ENCODE measurements around the gene ASPM. TPM values are rescaled to one million over a fixed set of nuclear protein-coding genes. Genes with fewer than 3 reads are reported as not detected.

Gene ASPM, protein sequence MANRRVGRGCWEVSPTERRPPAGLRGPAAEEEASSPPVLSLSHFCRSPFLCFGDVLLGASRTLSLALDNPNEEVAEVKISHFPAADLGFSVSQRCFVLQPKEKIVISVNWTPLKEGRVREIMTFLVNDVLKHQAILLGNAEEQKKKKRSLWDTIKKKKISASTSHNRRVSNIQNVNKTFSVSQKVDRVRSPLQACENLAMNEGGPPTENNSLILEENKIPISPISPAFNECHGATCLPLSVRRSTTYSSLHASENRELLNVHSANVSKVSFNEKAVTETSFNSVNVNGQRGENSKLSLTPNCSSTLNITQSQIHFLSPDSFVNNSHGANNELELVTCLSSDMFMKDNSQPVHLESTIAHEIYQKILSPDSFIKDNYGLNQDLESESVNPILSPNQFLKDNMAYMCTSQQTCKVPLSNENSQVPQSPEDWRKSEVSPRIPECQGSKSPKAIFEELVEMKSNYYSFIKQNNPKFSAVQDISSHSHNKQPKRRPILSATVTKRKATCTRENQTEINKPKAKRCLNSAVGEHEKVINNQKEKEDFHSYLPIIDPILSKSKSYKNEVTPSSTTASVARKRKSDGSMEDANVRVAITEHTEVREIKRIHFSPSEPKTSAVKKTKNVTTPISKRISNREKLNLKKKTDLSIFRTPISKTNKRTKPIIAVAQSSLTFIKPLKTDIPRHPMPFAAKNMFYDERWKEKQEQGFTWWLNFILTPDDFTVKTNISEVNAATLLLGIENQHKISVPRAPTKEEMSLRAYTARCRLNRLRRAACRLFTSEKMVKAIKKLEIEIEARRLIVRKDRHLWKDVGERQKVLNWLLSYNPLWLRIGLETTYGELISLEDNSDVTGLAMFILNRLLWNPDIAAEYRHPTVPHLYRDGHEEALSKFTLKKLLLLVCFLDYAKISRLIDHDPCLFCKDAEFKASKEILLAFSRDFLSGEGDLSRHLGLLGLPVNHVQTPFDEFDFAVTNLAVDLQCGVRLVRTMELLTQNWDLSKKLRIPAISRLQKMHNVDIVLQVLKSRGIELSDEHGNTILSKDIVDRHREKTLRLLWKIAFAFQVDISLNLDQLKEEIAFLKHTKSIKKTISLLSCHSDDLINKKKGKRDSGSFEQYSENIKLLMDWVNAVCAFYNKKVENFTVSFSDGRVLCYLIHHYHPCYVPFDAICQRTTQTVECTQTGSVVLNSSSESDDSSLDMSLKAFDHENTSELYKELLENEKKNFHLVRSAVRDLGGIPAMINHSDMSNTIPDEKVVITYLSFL (N-terminal part only)
- 10 to 100 TPM in 1 of 5 experiments, under 1 TPM in 4; 0.08 to 48.8 (median 0.24) TPM for total RNA-seq
- polyA plus RNA-seq, result under 1 TPM in 1 of 2 donors, not detected in 1; 0.03 TPM
- 0.81 reads per million for total RNA-seq

DNA sequence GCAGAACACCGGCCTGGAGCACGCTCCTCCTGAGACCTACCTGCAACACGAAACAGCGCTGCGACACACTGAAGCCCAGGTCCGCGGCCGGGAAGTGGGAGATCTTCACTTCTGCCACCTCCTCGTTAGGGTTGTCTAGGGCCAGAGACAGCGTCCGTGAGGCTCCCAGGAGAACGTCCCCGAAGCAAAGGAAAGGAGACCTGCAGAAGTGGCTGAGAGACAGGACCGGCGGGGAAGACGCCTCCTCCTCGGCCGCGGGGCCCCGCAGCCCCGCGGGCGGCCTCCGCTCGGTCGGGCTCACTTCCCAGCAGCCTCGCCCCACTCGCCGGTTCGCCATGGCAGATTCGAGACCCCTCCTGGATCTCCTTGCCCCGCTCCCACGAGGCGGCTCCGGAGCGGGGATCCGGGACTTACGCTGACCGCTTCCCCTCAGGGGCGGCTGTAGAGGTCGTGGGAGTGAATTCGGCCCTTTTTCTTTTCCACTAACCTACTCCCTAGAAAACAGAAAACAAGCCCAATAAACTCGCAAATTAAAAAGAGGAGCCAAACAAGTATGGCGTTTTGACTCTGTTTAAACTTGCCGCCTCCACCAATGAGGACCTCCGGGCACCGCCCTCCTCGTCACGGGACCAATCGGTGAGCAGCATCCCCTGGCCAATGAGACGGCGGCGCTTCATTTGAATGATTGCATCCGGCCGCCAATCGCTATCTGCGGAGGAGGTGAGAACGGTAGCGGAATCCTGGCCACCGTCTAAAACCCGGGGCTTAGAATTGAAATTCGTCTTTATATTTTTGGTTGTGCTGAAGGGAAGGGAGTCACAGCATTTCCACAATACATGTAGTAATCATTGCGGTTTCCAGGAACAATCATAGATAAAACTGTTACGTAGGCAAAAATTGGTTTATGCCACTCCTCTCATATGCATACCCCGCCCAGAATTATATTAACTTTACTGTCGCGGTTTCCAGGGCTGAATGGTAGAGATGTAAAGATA lies at the start of gene ASPM:
Gene ASPM, minus strand, starts transcription at position 569 of the 995 bp plus-strand sequence. Its CDS starts 232 bp downstream, at position 337.
- no peaks in the 10 kb centered on the region for H3K9me3 Mint-ChIP-seq
- H3K4me3 Mint-ChIP-seq, result peak within 1 kb of the TSS; percentile 89 to 98 (median 92)
- Histone ChIP-seq H3K4me3 (ENCODE audit: low read length) (peak within 1 kb of the TSS; percentile 71), H3K9me3 (ENCODE audit: control insufficient read depth in 2 of 3, low read length in 3 of 3) (no peaks in the 10 kb centered on the region), H3K36me3 (ENCODE audit: control insufficient read depth in 2 of 3, insufficient read depth in 3 of 3, low read length in 3 of 3) (no peaks in the 10 kb centered on the region), H3K4me1 (ENCODE audit: control insufficient read depth in 2 of 2, insufficient read depth in 2 of 2, low read length in 2 of 2) (peaks cover 0 to 6% of the 10 kb centered on the region in 2 donors), H3K27ac (ENCODE audit: low read depth, low read length) (peak within 1 kb of the TSS; percentile 74), H3K27me3 (ENCODE audit: control insufficient read depth in 2 of 2, insufficient read depth in 2 of 2, low read length in 2 of 2) (no peaks in the 10 kb centered on the region)
- H3K36me3 Mint-ChIP-seq, result peaks cover 0 to 14% (median 0%) of the 10 kb centered on the region in 5 donors
- ChIA-PET POLR2A (no interaction called here), CTCF (no interaction called here)
- ATAC-seq (peak; percentile 99), DNase-seq (peak; percentile 87 to 95 (median 93))
- intact Hi-C loops (cut with micrococcal nuclease), result loop anchor here (1.0 to 10.0 kb wide), 5 partner anchors 628 to 1012 kb away; partner anchors contain the start of genes DENND1B (in 2 of the 2), C1orf53 (in 1 of the 2) and NEK7 (in 1 of the 2)
- peaks cover 0 to 11% (median 4%) of the 10 kb centered on the region in 5 donors for H3K27me3 Mint-ChIP-seq
- peak within 1 kb of the TSS; percentile 76 to 96 (median 94) for H3K27ac Mint-ChIP-seq
- H3K4me1 Mint-ChIP-seq, result peaks cover 7 to 23% (median 11%) of the 10 kb centered on the region in 7 donors

DNA sequence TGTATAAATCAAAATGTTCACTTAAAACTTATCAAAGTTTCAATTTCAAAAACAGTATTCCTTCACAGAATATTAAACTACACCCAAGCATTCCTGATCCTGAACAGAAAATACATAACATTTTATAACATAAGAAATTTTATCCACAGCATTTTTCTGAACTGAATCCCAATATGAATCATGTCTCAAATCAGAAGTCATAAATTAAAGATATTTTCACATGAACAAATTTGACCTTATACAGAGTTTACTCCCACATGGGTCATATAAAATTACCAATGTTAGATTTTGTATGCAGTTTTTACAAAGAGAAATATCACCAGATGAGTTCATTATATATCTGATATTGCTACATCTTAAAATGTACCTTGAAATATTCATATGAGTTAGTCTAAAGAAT lies 48.6 kb upstream of the ASPM start:
- Mint-ChIP-seq H3K4me3 (peak overlapping the region in 2 of 10 donors; percentile 25 to 52), H3K9me3 (no peaks in the 10 kb centered on the region), H3K27ac (peak overlapping the region in 1 of 9 donors; percentile 33)

DNA sequence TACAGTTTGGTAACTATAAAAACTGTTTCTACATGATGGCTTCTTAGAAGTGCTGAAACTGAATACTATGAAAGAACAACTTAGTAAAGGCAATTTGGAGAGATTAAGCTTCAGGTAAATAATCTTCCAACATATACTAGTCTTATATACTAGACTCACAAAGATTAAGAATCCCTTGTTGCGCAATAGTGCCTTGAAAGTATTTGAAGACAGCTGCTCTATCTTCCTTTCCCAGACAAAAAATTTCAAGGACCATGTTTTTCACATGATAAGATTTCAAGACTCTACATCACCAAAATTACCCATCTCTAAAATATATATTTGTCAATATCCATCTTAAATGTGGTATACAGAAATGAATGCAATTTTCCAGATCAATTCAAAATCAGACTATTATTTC lies 37.7 kb upstream of the ASPM start:
- DNase-seq (no peak), ATAC-seq (no peak)
- no peak overlapping the region for H3K4me3 ChIP-seq (ENCODE audit: low read length)
- H3K36me3 ChIP-seq (ENCODE audit: control insufficient read depth in 2 of 3, insufficient read depth in 3 of 3, low read length in 3 of 3), result peaks cover 0 to 66% (median 22%) of the 10 kb centered on the region in 3 experiments
- H3K27ac ChIP-seq (ENCODE audit: low read depth, low read length), result no peak overlapping the region
- H3K9me3 ChIP-seq (ENCODE audit: control insufficient read depth in 2 of 3, low read length in 3 of 3), result no peaks in the 10 kb centered on the region
- no peaks in the 10 kb centered on the region for H3K4me1 ChIP-seq (ENCODE audit: control insufficient read depth in 2 of 2, insufficient read depth in 2 of 2, low read length in 2 of 2)
- no peaks in the 10 kb centered on the region for H3K27me3 Mint-ChIP-seq
- H3K27me3 ChIP-seq (ENCODE audit: control insufficient read depth in 2 of 2, insufficient read depth in 2 of 2, low read length in 2 of 2), result no peaks in the 10 kb centered on the region
- peaks cover 0 to 22% (median 13%) of the 10 kb centered on the region in 7 donors for H3K4me1 Mint-ChIP-seq
- H3K9me3 Mint-ChIP-seq, result no peaks in the 10 kb centered on the region
- H3K36me3 Mint-ChIP-seq, result peaks cover 22 to 50% (median 28%) of the 10 kb centered on the region in 5 donors
- intact Hi-C loops (cut with micrococcal nuclease), result loop anchor here (5.0 to 10.0 kb wide), 5 partner anchors 83 to 459 kb away; partner anchors contain the start of gene CRB1 (in 1 of the 2)
- ChIA-PET CTCF (no interaction called here), POLR2A (no interaction called here)
- no peak overlapping the region for H3K4me3 Mint-ChIP-seq
- H3K27ac Mint-ChIP-seq, result peak overlapping the region in 1 of 9 donors; percentile 46

More for the DNA sequence above, 48.6 kb upstream of the ASPM start:
- ChIA-PET CTCF (no interaction called here), POLR2A (interaction anchor here (0.6 kb wide), 1 partner anchor 43 kb away, joined by 3 read pairs; no protein-coding TSS in a partner anchor)
- peaks cover 0 to 18% (median 12%) of the 10 kb centered on the region in 5 donors for H3K36me3 Mint-ChIP-seq
- Histone ChIP-seq H3K27ac (ENCODE audit: low read depth, low read length) (no peak overlapping the region), H3K27me3 (ENCODE audit: control insufficient read depth in 2 of 2, insufficient read depth in 2 of 2, low read length in 2 of 2) (no peaks in the 10 kb centered on the region), H3K36me3 (ENCODE audit: control insufficient read depth in 2 of 3, insufficient read depth in 3 of 3, low read length in 3 of 3) (peaks cover 0 to 3% (median 0%) of the 10 kb centered on the region in 3 experiments), H3K4me1 (ENCODE audit: control insufficient read depth in 2 of 2, insufficient read depth in 2 of 2, low read length in 2 of 2) (peaks cover 19 to 28% of the 10 kb centered on the region in 2 donors), H3K4me3 (ENCODE audit: low read length) (no peak overlapping the region), H3K9me3 (ENCODE audit: control insufficient read depth in 2 of 3, low read length in 3 of 3) (no peaks in the 10 kb centered on the region)
- DNase-seq (no peak), ATAC-seq (no peak)
- peaks cover 38 to 72% (median 63%) of the 10 kb centered on the region in 7 donors for H3K4me1 Mint-ChIP-seq
- intact Hi-C loops (cut with micrococcal nuclease), result no loop called here
- H3K27me3 Mint-ChIP-seq, result no peaks in the 10 kb centered on the region

DNA sequence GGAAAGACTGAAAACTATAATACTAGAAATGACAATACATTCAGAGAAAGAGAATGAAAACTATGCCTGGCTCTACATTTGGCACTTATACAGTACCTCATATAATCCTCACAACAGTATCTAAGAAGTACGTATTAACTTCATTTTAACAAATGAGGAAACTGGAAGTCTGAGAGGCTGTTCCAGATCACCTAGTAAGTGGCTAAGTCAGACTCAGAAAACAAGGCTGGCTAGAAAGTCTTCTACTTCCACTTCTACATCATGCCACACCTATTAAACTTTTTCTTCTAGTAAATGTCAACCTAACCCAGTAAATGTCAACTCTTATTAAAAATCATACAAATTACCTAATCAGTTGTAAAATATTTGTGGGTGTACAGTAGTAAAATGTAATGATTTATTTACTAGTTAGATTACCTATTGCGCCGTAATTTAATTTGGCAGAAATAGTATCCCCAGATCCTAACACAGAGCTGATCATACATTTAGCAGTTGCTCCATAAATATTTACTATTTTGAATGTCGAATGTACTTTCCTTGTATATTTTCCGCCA lies 36.8 kb upstream of the ASPM start:
- Histone ChIP-seq H3K4me1 (ENCODE audit: control insufficient read depth in 2 of 2, insufficient read depth in 2 of 2, low read length in 2 of 2) (no peaks in the 10 kb centered on the region), H3K27me3 (ENCODE audit: control insufficient read depth in 2 of 2, insufficient read depth in 2 of 2, low read length in 2 of 2) (no peaks in the 10 kb centered on the region), H3K4me3 (ENCODE audit: low read length) (no peak overlapping the region), H3K36me3 (ENCODE audit: control insufficient read depth in 2 of 3, insufficient read depth in 3 of 3, low read length in 3 of 3) (peaks cover 6 to 66% (median 22%) of the 10 kb centered on the region in 3 experiments), H3K9me3 (ENCODE audit: control insufficient read depth in 2 of 3, low read length in 3 of 3) (no peaks in the 10 kb centered on the region), H3K27ac (ENCODE audit: low read depth, low read length) (no peak overlapping the region)
- Mint-ChIP-seq H3K9me3 (no peaks in the 10 kb centered on the region), H3K36me3 (peaks cover 19 to 53% (median 28%) of the 10 kb centered on the region in 5 donors), H3K4me1 (peaks cover 3 to 22% (median 13%) of the 10 kb centered on the region in 7 donors), H3K27me3 (no peaks in the 10 kb centered on the region), H3K27ac (peak overlapping the region in 2 of 9 donors; percentile 46), H3K4me3 (no peak overlapping the region)
- intact Hi-C loops (cut with micrococcal nuclease), result loop anchor here (5.0 to 10.0 kb wide), 5 partner anchors 84 to 458 kb away; partner anchors contain the start of gene CRB1 (in 1 of the 2)
- DNase-seq, result no peak
- POLR2A ChIA-PET, result no interaction called here
- CTCF ChIA-PET, result no interaction called here
- no peak for ATAC-seq

DNA sequence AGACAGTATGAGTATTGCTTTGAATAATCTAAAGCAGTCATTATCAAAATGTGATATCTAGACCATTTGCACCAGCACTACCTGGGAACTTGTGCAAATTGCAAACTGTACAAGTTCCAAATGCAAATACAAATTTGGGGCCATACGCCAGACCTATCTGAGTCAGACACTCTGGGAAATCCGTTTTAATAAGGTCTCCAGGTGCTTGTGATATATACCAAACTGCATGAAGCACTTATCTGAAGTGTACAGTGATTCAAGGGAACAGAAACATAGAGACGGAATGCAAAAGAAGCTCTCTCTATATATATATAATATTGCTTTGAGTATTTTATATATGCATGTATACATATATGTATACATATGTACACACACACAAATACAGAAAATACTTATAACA lies 36.2 kb upstream of the ASPM start:
- Histone ChIP-seq H3K27me3 (ENCODE audit: control insufficient read depth in 2 of 2, insufficient read depth in 2 of 2, low read length in 2 of 2) (no peaks in the 10 kb centered on the region), H3K27ac (ENCODE audit: low read depth, low read length) (no peak overlapping the region), H3K36me3 (ENCODE audit: control insufficient read depth in 2 of 3, insufficient read depth in 3 of 3, low read length in 3 of 3) (peaks cover 6 to 61% (median 20%) of the 10 kb centered on the region in 3 experiments), H3K4me1 (ENCODE audit: control insufficient read depth in 2 of 2, insufficient read depth in 2 of 2, low read length in 2 of 2) (no peaks in the 10 kb centered on the region), H3K4me3 (ENCODE audit: low read length) (no peak overlapping the region), H3K9me3 (ENCODE audit: control insufficient read depth in 2 of 3, low read length in 3 of 3) (no peaks in the 10 kb centered on the region)
- Mint-ChIP-seq H3K9me3 (no peaks in the 10 kb centered on the region), H3K4me3 (no peak overlapping the region), H3K27ac (no peak overlapping the region), H3K4me1 (peaks cover 3 to 22% (median 13%) of the 10 kb centered on the region in 7 donors), H3K36me3 (peaks cover 16 to 47% (median 24%) of the 10 kb centered on the region in 5 donors), H3K27me3 (no peaks in the 10 kb centered on the region)
- no peak for DNase-seq
- intact Hi-C loops (cut with micrococcal nuclease), result loop anchor here (5.0 to 10.0 kb wide), 5 partner anchors 85 to 458 kb away; partner anchors contain the start of gene CRB1 (in 1 of the 2)
- CTCF ChIA-PET, result no interaction called here
- POLR2A ChIA-PET, result no interaction called here
- ATAC-seq, result no peak
